ENCODE data around the gene LAMB1.
"Not testable (repeated sequence)": the region's sequence is repeated elsewhere in the genome, so short reads cannot be mapped to it uniquely, and the experiment has no call there.

Gene LAMB1

DNA sequence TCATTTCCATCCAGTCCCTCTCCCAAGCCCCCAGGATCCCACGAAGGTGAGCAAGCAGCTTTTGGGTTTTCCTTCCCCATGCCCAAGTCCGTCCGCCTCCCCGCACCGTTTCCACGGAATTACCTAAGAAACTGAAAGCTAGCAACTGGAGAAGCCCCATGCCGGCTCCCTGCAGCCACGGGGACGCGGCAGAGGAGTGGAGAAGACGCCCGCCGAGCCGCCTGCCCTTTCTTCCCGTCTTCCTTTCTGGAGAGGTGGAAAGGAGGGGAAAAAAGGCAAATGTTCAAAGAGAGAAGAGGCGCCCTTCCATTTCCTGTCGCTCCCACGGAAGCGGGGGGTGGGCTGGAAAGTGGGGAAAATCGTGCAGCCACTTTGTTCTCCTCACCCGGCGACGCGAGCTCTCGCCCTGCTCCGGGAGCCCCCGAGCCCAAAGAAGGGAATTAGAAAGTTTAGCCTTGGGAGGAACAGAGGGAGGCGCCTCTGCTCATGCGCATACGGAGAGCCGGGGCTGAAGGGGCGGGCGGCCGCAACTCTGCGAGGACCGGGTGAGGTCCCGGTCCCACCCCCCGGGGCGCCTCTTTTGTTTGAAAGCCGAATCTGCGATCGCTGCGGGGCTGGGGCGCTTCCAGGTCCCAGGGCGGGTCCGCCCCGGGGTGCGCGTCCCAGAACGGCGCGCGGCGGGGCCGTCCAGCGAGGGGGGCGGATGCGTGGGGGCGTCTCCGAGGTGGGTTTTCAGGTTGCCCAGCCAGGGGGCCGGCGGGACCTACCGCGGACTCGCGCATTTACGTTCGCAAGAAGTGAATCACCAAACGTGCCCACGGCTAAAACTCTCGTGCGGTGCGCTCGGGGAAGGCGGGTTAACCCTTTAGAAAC lies at the start of gene LAMB1:
LAMB1 (minus strand) TSS at position 436 of the 873 bp plus-strand sequence; CDS start at position 160, 276 bp downstream.
- no peak for DNase-seq (ENCODE audit: low read depth in 2 of 2)

- DNase-seq (ENCODE audit: low read depth in 2 of 2): no peak
Measured at GRCh38 chr7:108051454-108051853, 48.5 kb upstream of the LAMB1 start.

DNA sequence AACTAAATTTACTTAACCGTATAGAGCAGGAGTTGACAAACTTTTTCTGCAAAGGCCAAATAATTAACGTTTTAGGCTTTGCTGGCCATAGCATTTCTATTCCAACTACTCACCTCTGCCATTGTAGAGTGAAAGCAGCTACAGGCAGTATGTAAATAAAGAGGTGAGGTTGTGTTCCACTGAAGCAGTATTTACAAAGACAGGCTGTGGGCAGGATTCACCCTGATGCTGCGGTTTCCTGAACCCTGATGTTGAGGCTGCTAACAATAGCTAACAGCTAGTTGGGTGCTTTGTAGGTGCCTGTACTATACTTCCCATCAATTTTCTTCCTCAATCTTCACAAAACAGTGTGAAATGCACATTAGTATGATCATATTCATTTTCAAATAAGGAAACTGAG lies 47.0 kb upstream of the LAMB1 start:
- no peak for DNase-seq (ENCODE audit: low read depth in 2 of 2)

DNA sequence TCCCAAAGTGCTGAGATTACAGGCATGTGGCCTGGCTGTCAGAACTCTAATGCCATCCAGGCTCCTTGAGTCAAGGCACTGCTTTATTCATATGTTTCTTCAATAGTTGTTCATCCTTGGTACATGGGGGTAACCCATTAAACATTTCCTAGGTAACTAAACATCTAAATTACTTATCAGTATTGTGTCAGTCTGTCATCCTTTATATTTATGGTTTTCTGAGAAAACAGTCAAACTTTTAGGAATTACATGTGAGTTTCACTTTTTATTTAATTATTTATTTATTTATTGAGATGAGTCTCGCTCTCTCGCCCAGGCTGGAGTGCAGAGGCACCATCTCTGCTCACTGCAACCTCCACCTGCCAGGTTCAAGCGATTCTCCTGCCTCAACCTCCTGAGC lies 45.5 kb upstream of the LAMB1 start:
- no peak for DNase-seq (ENCODE audit: low read depth in 2 of 2)

GRCh38 chr7:108046952-108047506 lies 44.1 kb upstream of the LAMB1 start:
- DNase-seq (ENCODE audit: low read depth in 2 of 2): no peak

GRCh38 chr7:108045669-108046068 lies 42.7 kb upstream of the LAMB1 start:
- no peak for DNase-seq (ENCODE audit: low read depth in 2 of 2)

- no peak for DNase-seq (ENCODE audit: low read depth in 2 of 2)
Measured at GRCh38 chr7:108045154-108045553, 42.2 kb upstream of the LAMB1 start.

- DNase-seq (ENCODE audit: low read depth in 2 of 2): no peak
Measured at GRCh38 chr7:108044345-108044744, 41.4 kb upstream of the LAMB1 start.

- DNase-seq (ENCODE audit: low read depth in 2 of 2): no peak
Measured at GRCh38 chr7:108038986-108039385, 36.0 kb upstream of the LAMB1 start.

GRCh38 chr7:108037741-108038140 lies 34.8 kb upstream of the LAMB1 start:
- no peak for DNase-seq (ENCODE audit: low read depth in 2 of 2)

DNA sequence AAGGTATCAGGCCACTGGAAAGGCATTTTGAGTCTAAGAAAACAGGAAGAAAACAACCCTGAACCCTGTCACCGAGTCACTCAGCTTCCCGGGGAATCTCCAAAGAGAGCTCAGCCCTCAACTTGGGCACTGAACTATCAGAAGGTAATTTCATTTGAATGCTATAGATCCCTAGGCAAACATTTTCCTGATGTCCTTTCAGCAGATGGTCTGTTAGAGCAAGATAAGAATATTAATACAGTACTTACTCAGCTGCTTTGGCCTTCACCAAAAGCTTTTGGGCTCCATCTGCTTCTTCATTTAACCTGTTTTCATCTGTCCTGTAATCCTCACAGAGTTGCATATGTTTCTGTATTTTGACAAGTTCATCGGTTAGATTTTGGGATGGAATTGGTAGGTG lies 34.2 kb upstream of the LAMB1 start:
- DNase-seq (ENCODE audit: low read depth in 2 of 2): no peak

DNA sequence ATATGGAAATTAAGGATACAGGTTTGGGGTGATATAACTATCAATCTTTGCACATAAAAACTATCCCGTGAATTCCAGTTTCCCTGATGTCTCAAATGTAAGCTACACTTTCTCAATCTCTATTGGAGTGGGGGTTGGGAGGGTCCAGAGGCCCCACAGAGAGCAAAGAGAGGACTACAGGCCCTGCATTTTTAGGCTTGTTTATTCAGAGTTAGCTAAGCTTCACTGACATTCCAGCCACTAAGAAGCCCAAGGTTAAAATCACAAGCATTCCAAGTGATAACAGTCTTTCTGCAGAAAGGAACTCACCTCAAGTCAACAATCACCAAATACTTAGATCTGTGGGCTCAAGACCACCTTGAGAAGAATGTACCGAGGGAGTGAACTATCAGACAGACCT lies 31.6 kb upstream of the LAMB1 start:
- no peak for DNase-seq (ENCODE audit: low read depth in 2 of 2)

- no peak for DNase-seq (ENCODE audit: low read depth in 2 of 2)
Measured at GRCh38 chr7:108033776-108034497, 31.0 kb upstream of the LAMB1 start.

DNA sequence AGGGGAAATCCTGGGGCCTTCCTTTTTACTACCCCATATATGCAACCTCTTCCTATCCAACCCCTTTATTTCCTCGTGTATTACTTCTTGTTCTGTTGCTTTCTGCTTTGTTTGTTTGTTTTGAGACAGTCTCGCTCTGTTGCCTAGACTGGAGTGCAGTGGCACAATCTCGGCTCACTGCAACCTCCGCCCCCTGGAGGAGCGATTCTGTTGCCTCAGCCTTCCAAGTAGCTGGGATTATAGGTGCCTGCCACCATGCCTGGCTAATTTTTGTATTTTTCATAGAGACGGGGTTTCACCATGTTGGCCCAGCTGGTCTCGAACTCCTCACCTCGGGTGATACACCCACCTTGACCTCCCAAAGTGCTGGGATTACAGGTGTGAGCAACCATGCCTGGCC lies 30.3 kb upstream of the LAMB1 start:
- DNase-seq (ENCODE audit: low read depth in 2 of 2): not testable (repeated sequence)

GRCh38 chr7:108030516-108030915 lies 27.6 kb upstream of the LAMB1 start:
- no peak for DNase-seq (ENCODE audit: low read depth in 2 of 2)

DNA sequence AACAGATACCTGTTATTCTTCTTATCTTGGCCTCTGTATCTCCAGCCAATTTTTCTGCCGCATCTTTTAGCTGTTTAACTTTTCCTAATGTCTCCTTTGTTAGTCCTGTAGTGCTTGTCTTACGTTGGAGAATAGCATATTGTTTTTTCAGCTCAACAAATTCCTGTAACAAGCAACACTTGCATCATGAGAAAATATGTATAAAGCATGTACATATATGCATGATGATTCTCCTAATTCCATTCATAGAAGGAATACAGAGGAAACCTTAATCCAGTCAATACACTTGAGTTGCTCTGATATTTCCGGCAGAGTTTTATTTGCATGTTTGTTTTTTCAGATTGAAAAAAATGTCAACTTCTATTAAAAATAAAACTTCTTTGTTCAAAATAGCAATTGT lies 26.1 kb upstream of the LAMB1 start:
- DNase-seq (ENCODE audit: low read depth in 2 of 2): no peak

- DNase-seq (ENCODE audit: low read depth in 2 of 2): no peak
Measured at GRCh38 chr7:108028111-108028510, 25.1 kb upstream of the LAMB1 start.

- DNase-seq (ENCODE audit: low read depth in 2 of 2): no peak
Measured at GRCh38 chr7:108027239-108027638, 24.3 kb upstream of the LAMB1 start.

GRCh38 chr7:108026647-108027046 lies 23.7 kb upstream of the LAMB1 start:
- no peak for DNase-seq (ENCODE audit: low read depth in 2 of 2)

DNA sequence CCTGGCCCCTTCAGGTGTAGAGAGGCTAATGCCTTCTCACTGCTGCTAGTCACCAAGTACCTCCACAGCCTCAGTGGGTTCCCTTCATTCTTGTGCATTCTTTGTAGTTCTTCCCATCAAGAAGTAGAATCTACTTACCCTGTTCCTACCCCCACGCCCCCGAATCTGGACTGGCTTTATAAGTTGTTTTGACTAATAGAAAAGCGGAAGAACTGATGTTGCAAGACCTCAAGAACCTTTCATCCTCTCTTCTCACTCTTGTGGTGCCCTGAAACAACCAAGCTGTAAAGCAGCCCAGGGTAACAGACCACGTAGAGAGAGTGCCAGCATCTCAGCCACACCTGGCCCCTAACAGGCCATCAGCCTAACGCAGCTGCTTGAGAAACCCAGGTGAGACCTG lies 23.2 kb upstream of the LAMB1 start:
- no peak for DNase-seq (ENCODE audit: low read depth in 2 of 2)

- DNase-seq (ENCODE audit: low read depth in 2 of 2): no peak
Measured at GRCh38 chr7:108024538-108024937, 21.6 kb upstream of the LAMB1 start.

DNA sequence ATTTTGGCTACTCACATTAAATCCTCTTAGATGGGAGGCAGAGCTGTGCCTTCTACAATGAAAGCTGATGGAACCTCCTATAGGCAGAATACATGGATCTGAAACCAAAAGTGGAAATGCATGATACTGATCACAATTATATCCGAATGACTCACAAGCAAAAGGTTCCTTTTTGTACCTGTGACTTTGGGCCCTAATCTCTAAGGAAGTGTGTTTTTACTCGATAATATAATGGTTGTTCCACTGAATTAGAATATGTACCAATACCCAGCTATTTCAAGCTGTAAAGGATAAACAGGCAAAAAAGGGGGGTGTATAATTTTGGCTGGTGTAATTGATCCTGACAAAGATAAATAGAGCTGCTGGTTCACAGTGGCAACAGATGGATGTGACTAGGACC lies 17.6 kb upstream of the LAMB1 start:
- no peak for DNase-seq (ENCODE audit: low read depth in 2 of 2)

DNA sequence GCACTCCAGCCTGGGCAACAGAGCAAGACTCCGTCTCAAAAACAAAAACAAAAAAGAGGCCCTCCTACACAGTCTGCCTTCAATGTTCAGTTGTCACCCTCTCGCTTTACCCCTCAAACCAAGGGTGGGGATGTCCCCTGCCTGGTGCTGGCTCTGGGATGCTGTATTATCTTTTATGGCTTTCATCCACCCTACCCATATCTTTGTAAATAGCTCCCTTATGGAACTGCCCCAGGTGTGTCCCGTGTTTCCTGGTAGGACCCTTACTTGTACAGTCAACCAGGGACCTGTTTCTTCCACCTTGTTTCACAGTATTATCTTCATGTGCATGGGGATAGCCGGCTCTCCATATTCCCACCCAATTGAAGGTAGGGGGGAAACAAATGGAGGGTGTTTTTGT lies 15.7 kb upstream of the LAMB1 start:
- no peak for DNase-seq (ENCODE audit: low read depth in 2 of 2)

Measured in stimulated activated CD8-positive, alpha-beta memory T cell treated with anti-CD3 and anti-CD28 coated beads, Interleukin-15, amount 100 ng/mL, for 4 hours (primary cell).